COR-L47 (cell line): ENCODE data around the gene RFFL.
"Not testable (repeated sequence)": the region's sequence is repeated elsewhere in the genome, so short reads cannot be mapped to it uniquely, and the experiment has no call there.

Source experiments
- DNase-seq: peaks from one replicate; lab custom pipeline; 2025; lab: John Stamatoyannopoulos, UW

RFFL gene

DNA sequence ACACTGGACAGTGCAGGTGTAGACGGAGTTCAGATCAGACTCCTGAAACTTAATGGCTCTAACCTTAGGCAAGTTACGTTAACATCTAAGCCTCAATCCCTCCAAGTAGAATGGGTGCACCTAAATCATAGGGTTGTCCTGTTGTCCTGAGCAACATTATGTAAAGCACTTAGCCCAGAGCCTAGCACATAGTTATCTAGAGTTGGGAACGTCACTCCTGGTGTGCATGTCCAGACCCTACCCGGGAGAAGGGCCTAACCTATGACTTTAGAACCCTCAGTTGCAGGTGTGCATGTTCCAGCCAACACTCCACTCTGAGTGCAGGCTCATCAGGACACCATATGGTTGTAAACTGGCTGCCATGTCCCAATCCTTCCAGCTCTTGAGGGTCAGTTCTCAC is 57.2 kb downstream of the RFFL start:
- no peak for DNase-seq

DNA sequence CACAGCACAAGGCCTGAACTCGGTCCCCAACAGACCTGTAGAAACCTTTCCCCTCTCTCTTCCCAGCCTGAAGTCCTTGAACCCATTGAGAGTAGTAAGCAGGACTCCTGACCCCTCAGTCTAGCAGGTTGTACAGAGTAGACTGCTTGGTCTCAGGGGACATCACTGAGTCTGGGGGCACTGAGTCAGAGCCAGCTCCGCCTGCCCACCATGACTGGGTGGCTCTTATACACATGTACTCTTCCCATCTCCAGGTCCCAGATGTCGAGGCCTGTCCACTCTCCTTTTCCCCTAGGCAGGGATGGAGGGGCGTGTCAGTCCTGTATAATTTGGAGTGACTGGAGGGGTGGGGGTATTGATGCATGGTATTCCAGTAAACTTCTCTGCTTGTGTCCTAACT is 59.7 kb downstream of the RFFL start:
- no peak for DNase-seq

DNA sequence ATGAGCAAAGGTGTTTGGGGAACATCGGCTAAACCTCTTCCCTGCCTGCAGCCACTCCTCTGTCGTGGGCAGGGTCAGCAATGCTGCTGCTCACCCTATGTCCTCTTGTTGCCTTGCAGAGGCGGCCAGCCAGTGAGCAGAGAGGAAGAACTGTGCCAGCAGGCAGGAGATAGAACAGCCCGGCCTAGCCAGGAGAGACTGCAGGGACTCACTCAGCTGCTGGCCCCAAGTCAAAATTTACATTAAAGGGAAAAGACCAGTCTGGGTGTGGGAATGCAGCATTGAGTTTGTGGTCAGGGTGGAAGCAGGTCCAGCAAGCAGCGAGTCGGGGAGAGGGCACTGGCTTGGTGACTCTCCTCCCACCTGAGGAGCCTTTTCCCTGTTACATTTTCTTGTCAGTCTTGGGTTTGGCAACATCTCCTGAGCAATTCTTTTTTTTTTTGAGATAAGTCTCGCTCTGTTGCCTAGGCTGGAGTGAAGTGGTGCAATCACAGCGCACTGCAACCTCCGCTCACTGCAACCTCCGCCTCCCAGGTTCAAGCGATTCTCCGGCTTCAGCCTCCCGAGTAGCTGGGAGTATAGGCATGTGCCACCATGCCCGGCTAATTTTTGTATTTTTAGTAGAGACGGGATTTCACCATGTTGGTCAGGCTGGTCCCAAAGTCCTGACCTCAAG is 60.5 kb downstream of the RFFL start:
- no peak for DNase-seq

DNA sequence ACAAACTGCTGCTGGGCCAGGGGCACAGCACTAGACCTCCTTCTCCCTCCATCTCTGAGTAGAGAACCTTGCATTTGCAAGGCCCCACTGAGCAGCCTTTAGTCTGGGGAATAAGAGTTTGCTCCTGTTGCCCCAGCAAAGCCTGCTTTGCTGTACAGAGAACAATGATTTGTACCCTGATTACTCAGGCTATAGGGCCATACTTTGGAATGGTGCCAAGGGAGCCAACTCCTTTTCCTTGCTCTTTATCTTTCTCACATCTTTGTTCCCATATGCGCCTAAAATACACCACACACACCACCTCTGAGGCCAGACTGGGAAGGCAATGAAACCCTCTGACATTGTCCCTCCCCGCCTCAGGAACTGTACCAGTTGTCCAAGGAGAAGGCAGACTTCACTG is 62.0 kb downstream of the RFFL start:
- DNase-seq: no peak

DNA sequence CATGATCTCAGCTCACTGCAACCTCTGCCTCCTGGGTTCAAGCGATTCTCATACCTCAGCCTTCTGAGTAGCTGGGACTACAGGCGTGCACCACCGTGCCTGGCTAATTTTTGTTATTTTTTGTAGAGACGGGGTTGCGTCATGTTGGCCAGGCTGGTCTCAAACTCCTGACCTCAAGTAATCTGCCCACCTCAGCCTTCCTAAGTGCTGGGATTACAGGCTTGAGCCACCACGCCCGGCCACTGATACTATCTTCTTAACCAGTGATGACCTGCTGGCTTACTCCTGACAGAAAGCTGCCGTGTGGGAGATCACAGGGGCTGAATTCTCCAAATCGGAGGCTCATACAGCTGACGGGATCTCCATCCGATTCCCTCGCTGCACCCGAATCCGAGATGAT is 62.5 kb downstream of the RFFL start:
- not testable (repeated sequence) for DNase-seq

DNA sequence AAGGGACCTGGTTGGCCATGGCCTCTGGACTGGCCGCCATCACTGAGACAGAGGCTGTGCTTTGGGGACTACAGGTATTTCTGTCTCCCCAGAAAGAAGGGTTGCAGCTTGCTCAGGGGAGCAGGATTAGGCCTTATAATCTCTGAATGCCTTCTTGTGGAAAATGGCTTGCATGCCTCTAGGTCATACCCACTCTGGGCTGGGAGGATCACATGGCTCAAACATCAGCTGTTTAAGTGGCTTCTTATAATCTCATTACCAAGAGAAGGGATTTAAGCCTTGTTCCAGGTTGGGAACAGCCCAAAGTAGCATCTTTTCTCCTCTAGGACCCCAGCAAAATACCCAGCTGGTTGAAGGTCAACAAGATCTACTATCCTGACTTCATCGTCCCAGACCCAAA is 64.1 kb downstream of the RFFL start:
- no peak for DNase-seq

DNA sequence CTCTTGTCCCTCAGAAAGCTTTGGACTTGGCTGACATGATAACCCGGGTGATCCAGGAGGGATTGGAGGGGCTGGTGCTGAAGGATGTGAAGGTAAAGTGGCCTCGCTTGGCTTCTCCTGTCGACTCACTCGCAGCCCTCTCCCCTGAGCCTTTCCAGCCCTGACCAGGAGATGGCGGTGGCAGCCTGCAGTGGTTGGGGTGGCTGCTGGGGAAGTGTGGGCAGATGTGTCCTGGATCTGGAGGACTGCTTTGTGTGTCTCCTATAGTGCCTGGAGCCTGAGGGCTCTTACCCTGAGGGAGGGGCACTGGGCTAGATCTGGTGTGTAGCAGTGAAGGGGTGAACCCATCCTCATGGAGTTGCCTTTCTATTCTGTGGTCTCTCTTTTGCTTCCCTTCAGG is 65.3 kb downstream of the RFFL start:
- peak; percentile 35 for DNase-seq

DNA sequence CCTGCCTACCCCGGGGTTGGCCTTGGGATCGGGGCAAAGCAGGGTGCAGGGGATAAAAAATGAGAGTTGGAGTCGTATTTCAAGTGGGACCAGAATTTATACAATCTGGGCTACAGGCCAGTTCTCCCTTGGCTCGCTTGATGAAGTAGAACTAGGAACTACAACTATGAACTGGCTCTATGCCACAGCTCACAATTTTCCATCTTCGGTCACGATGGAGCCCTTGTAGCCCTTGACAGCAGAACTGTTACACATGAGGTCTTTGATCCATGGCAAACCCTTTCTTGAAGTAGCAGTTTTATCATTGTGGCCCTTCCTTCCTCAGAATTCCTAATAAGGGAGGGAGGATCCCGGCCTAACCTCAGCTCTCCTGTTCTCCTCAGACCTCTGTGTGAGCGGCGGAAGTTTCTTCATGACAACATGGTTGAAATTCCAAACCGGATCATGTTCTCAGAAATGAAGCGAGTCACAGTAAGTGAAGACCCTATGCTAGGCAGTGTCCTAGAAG is 66.1 kb downstream of the RFFL start:
- DNase-seq: no peak

DNA sequence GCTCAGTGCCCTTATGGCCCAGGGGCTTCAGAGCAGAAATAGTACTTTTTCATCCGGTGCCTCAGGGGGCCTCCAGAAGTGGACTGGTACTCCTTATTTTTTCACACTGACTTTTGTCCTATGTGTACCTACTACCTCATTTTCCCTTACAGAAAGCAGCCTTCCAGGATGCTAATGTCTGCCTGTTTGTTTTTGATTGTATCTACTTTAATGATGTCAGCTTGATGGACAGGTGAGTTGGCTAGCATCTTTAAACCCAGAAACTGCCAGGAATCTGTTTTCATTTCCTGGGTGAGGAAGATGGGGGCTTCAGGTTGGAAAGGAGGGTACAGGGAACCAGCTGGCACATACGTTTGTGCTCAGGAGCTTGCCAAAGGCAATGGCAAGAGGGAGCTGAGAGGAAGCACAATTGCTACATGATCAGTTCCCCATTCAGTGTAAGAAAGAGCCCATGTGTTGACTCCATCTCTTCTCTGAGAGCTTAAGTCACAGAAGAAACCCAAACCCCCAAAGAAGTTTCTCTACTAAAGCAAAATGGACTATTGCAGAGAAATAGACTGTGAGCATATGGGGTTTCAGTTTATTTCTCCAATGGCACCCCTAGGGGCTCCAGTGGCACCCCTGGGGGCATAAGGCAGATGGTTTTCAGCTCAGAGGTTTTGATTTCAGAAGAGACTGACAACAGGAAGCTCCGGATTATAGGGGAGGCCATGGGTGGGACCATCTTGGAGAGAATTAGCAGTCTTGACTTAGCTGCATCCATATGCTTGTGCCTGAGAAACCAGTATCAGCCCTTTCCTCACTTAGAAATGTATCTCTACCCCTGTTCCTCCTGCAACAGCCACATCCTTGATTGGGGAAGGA is 66.9 kb downstream of the RFFL start:
- DNase-seq: no peak

DNA sequence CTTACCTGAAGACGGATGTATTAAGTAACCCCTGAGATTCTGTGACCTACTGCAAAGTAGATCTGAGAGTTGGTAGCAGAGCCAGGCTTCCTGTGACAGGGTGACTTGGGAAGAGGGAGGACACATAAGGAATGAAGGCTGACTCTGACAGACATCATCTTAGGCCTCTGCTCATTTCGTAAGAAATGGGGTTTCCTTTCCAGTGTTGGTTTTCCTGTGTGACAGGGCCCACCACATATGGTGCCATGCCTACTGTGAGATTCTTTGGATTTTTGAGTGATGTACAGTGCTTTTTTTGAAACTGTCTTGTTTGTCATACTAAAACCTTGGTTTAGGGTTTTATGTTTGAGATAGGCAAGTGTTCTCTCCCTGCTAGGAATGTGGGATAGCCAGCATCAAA is 70.5 kb downstream of the RFFL start:
- DNase-seq: no peak

DNA sequence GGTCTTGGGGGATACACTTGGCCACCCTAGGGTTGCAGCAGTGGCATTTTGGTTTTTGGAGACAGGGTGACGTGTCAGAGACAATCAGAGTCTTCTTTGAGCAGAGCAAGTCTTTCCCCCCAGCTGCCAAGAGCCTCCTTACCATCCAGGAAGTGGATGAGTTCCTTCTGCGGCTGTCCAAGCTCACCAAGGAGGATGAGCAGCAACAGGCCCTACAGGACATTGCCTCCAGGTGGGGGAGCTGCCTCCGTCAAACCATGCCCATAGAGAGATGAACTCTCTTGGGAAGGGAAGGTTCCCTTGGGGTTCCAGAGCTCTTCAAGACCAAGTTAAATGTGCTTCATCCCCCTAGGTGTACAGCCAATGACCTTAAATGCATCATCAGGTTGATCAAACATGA is 71.9 kb downstream of the RFFL start:
- no peak for DNase-seq

DNA sequence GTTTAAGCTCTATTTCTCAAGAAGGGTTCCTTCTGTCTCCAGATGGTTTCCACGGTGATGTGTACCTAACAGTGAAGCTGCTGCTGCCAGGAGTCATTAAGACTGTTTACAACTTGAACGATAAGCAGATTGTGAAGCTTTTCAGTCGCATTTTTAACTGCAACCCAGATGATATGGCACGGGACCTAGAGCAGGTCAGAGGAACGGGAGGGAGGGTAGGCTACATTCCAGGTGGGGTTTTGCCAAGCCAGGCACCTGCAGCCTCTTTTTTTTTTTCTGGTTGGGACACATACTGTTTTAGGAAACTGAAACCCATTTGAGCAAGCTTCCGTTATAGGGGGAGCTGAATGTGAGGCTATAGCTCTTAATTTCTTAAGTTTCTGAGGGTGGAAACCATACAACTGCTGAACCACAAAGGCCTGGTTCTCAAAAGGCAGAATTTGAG is 72.6 kb downstream of the RFFL start:
- no peak for DNase-seq

DNA sequence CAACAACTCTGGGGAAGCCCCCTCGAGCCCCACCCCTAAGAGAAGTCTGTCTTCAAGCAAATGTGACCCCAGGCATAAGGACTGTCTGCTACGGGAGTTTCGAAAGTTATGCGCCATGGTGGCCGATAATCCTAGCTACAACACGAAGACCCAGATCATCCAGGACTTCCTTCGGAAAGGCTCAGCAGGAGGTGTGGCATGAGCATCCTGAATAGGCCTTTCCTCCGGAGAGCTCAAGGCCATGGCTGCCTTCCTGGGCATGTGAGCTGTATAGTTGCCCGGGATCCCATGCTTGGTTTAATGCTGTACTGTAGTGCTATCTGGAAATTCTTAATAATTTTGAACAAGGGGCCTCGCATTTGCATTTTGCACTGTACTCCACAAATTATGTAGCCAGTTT is 74.0 kb downstream of the RFFL start:
- DNase-seq: no peak

DNA sequence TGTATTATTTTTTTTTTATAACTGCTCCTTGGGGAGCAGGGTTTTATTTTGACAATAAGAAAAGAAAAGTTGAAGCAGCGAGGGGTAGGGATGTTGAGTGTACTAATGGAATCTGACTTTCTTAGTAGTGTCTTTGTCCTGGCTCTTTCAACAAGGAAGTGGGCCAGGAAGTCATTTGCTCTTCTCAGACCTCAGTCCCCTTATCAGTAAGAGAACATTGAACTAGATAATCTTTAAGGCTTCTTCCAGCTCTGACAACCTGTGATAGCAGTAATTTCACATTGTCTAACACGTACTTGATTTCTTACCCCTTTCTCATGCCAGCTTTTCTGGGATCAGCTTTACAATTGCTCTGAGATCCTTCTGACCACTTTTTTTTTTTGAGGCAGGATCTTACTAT is 74.9 kb downstream of the RFFL start:
- DNase-seq: no peak

DNA sequence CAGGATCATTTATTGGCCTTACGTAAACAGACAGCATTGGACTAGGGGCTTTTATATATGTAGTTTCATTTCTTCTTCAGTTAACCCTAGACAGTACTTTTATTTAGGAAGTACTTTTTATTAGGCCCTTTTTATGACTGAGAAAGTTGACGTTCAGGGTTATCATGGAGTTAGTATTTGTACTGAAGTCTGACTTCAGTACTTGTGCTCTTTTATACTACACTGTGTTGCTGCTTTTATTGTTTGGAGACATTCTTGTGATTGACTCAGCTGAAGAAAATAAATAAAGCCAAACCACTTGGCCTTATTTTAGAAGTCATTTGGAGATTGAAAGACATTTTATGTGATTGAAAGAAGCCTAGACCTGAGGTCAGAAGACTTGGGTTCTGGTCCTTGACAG is 76.3 kb downstream of the RFFL start:
- DNase-seq: no peak

DNA sequence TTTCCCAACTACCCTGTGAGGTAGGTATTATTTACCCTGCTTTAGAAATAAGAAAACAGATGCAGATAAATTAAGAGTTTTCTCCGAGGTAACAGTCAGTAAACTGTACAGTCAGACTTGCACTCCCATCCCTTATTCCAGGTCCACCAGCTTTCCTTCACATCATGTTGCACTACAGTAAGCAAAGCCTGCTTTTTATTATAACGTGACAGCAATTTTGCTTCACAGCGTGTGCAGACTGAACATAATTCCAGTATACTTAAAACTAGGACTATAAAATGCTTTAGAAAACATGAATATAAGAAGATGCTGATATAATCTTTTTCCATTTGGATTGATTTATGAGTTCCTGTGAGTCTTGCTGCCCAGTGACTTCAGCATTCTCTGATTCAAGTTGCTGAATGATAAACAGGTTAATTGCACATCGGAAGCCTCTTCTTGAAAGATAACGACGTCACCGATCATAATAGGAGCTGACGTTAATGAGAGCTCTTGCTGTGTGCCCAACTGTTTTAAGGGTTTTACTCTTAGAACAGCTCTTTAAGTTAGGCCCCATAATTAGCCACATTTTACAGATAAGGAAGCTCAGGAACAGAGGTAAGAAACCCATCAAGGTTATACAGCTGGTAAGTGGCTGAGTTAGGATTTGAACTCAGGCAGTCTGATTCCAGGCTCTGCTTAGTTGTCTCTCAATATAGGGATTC is 81.8 kb downstream of the RFFL start:
- peak; percentile 45 for DNase-seq

DNA sequence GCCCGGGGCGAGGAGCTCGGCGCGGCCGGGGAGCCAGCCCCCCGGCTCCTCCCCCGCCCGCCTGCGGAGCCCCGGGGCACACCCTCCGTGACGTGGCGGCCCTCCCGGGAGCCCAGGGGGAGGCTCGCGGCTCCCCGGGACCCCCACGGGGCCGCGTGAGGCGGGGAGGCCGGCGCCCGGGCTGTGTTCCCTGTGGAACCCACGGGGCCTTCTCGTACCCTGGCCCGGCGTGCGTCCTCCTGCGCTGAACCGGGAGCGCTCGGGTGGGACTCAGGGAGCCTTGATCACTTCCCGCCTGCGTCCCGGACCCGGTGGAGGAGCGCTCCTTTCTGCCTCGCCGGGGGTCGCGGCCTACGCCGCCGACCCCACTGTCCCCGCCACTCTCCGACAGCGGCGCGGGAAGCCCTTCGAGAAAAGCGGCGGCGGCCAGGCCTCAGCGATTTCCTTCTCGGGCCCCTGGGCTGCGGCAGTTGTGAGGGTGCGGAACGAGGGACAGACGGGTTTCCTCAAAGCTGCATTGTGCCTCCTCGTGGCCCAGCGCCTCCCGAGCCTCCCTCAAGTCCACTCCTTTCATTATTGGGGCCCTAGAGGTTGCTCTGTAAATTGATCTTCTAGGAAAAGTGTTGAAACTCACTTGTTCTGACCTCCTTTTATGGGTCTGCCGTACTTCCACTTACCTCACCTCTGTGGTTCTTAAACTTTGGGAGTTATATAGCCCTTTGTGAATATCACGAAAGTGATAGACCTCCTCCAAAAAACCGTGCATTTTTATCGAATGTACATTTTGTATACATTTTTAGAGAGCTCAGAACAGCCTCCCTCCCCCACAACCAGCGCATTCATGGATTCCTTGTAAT is 82.6 kb downstream of the RFFL start:
- DNase-seq: peak; percentile 68

DNA sequence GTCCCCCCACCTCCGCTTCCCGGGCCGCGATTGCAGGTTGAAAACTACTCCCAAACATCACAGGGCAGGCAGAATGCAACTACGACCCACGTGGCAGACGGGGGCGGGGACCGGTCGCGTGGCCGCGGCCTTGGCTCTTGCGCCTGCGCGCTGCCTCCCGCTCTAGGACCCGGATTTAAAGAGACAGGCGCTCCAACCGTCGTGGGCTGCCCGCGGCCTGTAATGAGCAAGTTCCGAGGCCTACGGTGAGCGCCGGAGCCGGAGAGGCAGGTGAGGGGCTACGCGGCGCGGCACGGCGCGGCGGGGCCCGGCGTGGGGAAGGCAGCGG is 83.2 kb downstream of the RFFL start, which contains the start of gene LIG3:
Gene LIG3, plus strand, starts transcription at position 160 of the 328 bp plus-strand sequence. CDS start 2,494 bp downstream, outside the sequence.
- DNase-seq: peak; percentile 87

DNA sequence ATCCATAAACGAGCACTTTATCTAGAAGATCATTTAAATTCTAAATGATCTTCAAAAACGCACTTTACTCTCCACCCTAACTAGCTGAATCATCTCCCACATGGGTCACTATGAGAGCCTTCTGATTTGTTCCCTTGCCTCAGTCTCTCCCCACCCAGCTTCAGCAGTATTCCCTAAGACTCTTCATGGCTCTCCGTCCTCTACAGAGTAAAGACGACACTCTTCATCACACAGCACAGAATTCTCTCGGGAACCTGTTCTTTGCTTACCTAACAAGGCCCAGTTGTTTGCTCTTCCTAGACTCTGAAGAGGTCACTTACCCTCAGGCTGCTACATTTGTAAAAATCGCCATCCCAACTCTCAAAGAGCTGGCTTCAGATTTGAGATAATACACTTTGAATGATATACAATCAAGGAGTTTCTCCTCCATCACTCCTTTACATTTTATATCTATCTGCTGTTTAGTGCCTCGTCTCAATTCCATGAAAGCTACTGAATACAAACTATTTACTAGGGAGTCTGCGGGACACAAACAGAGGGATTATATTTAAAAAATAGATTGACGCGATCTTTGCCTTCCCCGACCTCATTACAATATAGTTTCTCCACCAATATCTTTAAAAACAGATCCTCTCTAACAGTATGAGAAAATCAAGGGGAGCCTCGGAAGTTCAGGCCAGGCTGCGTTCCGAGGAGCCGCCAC is 83.7 kb downstream of the RFFL start:
- DNase-seq: no peak

DNA sequence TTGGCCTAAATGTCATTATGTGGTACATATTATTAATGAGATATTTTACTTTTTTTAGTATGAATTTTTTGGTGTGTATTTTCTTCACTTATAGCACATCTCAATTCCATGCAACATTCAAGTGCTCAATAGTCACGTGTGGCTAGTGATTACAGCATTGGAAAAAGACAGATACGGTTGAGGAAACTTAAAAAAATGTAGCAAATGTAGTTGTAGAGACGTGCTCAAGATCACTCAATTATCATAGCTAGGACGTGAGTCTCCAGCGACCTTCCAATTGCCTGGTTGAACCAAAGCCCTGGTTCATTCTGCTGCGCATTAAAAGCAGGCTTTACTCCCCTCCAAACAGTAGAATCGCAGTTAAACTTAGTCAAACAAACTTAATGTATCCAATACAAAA is 84.4 kb downstream of the RFFL start:
- DNase-seq: no peak
